ENCODE measurements around the gene FSTL4. TPM values are rescaled to one million over a fixed set of nuclear protein-coding genes. Genes with fewer than 3 reads are reported as not detected.

The FSTL4 gene
- polyA plus RNA-seq, 3 donors: not detected

- Histone ChIP-seq H3K9ac (ENCODE audit: insufficient read depth, low read length, poor library complexity, severe bottlenecking) (no peak overlapping the region), H3K27me3 (ENCODE audit: control insufficient read depth in 2 of 2, insufficient read depth in 2 of 2, low read length in 2 of 2) (peaks cover 0 to 2% of the 10 kb centered on the region in 2 donors), H3K9me3 (replicated peaks in 1 of 2; ENCODE audit: control insufficient read depth in 1 of 2, insufficient read depth in 1 of 2, low read length in 2 of 2) (no peaks in the 10 kb centered on the region), H3K4me2 (replicated peaks; ENCODE audit: extremely low read depth, low read length, poor library complexity, severe bottlenecking) (no peak overlapping the region), H2AFZ (ENCODE audit: insufficient read depth, low read depth, low read length, poor library complexity, severe bottlenecking) (no peak overlapping the region), H3K27ac (ENCODE audit: low read depth in 1 of 2, low read length in 2 of 2) (no peak overlapping the region), H3K4me3 (replicated peaks in 1 of 3; ENCODE audit: low read depth in 2 of 3, low read length in 3 of 3) (no peak overlapping the region), H3K79me2 (ENCODE audit: insufficient read depth, low read length) (no peaks in the 10 kb centered on the region), H4K20me1 (ENCODE audit: insufficient read depth, low read length) (no peaks in the 10 kb centered on the region), H3K4me1 (ENCODE audit: control insufficient read depth in 1 of 2, insufficient read depth in 2 of 2, low read length in 2 of 2) (no peaks in the 10 kb centered on the region), H3K36me3 (replicated peaks in 1 of 2; ENCODE audit: control insufficient read depth in 1 of 2, insufficient read depth in 2 of 2, low read length in 2 of 2) (no peaks in the 10 kb centered on the region)
- WGBS (ENCODE audit: insufficient coverage): 21% methylated on average over 1 of the region's 4 CpGs
- intact Hi-C loops (cut with micrococcal nuclease): no loop called here
- TF ChIP-seq CTCF (IDR thresholded peaks at IDR 0.05): no peak
- H3K4me3 Mint-ChIP-seq: no peak overlapping the region
- H3K27ac Mint-ChIP-seq: no peak overlapping the region
- no peak for DNase-seq
- H3K27me3 Mint-ChIP-seq (ENCODE audit: low read depth in 3 of 3): peaks cover 5 to 16% (median 9%) of the 10 kb centered on the region in 3 donors
- no peaks in the 10 kb centered on the region for H3K36me3 Mint-ChIP-seq
- no peaks in the 10 kb centered on the region for H3K9me3 Mint-ChIP-seq
- H3K4me1 Mint-ChIP-seq: no peaks in the 10 kb centered on the region
Observed at GRCh38 chr5:133638436-133638835, 26.1 kb upstream of the FSTL4 start.

- no peaks in the 10 kb centered on the region for H3K79me2 ChIP-seq (ENCODE audit: insufficient read depth, low read length)
- H3K36me3 Mint-ChIP-seq: no peaks in the 10 kb centered on the region
- no peaks in the 10 kb centered on the region for H3K4me1 ChIP-seq (ENCODE audit: control insufficient read depth in 1 of 2, insufficient read depth in 2 of 2, low read length in 2 of 2)
- H3K27ac ChIP-seq (ENCODE audit: low read depth in 1 of 2, low read length in 2 of 2): no peak overlapping the region
- no peaks in the 10 kb centered on the region for H3K9me3 ChIP-seq (replicated peaks in 1 of 2; ENCODE audit: control insufficient read depth in 1 of 2, insufficient read depth in 1 of 2, low read length in 2 of 2)
- peak overlapping the region in 1 of 7 donors; percentile 33 for H3K27ac Mint-ChIP-seq
- H3K4me2 ChIP-seq (replicated peaks; ENCODE audit: extremely low read depth, low read length, poor library complexity, severe bottlenecking): no peak overlapping the region
- no peak overlapping the region for H3K4me3 ChIP-seq (replicated peaks in 1 of 3; ENCODE audit: low read depth in 2 of 3, low read length in 3 of 3)
- no peaks in the 10 kb centered on the region for H3K4me1 Mint-ChIP-seq
- peaks cover 0 to 2% of the 10 kb centered on the region in 2 donors for H3K27me3 ChIP-seq (ENCODE audit: control insufficient read depth in 2 of 2, insufficient read depth in 2 of 2, low read length in 2 of 2)
- peaks cover 0 to 6% (median 0%) of the 10 kb centered on the region in 7 donors for H3K9me3 Mint-ChIP-seq
- H3K27me3 Mint-ChIP-seq (ENCODE audit: low read depth in 3 of 3): peaks cover 10 to 21% (median 11%) of the 10 kb centered on the region in 3 donors
- no peak for TF ChIP-seq CTCF (IDR thresholded peaks at IDR 0.05)
- no peak overlapping the region for H3K4me3 Mint-ChIP-seq
- DNase-seq: no peak
- 76% methylated on average over 2 of the region's 2 CpGs for WGBS (ENCODE audit: insufficient coverage)
- no peaks in the 10 kb centered on the region for H4K20me1 ChIP-seq (ENCODE audit: insufficient read depth, low read length)
- no peak overlapping the region for H3K9ac ChIP-seq (ENCODE audit: insufficient read depth, low read length, poor library complexity, severe bottlenecking)
- intact Hi-C loops (cut with micrococcal nuclease): no loop called here
- no peaks in the 10 kb centered on the region for H3K36me3 ChIP-seq (replicated peaks in 1 of 2; ENCODE audit: control insufficient read depth in 1 of 2, insufficient read depth in 2 of 2, low read length in 2 of 2)
- H2AFZ ChIP-seq (ENCODE audit: insufficient read depth, low read depth, low read length, poor library complexity, severe bottlenecking): no peak overlapping the region
Observed at GRCh38 chr5:133637206-133637605, 24.9 kb upstream of the FSTL4 start.

Data from CD14-positive monocyte (primary cell).